Measurements from ENCODE around the gene MT1A. TPM values are rescaled to one million over a fixed set of nuclear protein-coding genes. Genes with fewer than 3 reads are reported as not detected.

The MT1A gene
- total and polyA plus RNA-seq, 2 donors (not counting 3 experiments of a cell fraction or from before 2014, with no cell fraction given): 6.5 to 8.4 TPM

DNA sequence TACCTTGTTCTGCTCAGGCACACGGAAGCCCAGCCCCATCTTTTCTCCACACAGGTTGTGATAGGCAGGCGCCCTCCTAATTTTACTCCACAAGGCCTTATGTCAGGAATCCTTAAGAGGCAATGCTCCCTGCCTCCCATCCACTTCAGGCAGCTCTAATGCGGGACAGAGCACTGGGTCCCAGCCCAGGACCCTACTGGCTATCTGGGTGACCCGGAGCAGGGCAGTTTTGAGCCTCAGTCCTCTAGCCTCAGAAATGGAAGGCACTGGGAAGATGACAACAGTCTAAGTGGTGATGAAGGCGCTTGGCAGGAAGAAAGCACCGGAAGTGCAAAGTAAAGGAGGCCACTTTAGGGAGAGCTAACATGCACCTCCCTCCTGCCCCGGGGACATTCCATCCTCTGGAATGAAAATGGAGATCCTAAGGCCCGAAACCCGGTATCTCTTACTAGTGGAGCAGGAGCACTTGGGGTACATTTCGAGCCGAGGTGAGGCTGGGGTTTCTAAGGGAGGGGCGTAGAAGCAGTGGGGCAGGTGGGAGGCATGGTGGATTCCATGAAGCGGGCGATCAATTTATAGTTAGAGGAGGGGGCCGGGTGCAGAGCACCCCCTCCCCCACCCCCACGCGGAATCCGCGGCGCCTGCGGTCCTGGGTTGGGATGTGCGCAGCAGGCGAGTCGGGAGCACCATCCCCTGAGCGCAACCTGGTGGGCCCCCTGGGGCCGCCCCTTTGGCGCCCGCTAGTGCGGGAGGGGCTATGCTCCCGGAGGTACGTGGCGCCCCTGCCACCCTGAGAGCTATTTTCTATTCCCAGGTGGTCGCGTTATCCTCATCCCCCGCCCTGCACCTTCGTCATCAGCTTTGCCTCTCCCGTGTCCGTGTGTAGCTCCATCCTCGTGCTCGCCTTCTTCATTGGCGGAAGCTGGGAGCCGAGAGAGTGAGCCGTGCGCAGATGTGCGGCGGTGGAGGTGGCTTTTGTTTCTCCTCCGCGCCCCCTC, 24.2 kb downstream of the MT1A start:
- no peak overlapping the region for H3K4me3 ChIP-seq (replicated peaks in 1 of 3; ENCODE audit: insufficient read depth in 1 of 3, low read depth in 1 of 3, low read length in 3 of 3)
- intact Hi-C loops (cut with micrococcal nuclease): no loop called here
- BruUV-seq (replicated peaks): no TSS peak
- no peak for DNase-seq (ENCODE audit: low read depth, low spot score)
- H2AFZ ChIP-seq (ENCODE audit: low read depth, low read length): no peak overlapping the region
- dilution Hi-C loops (cut with MboI; ENCODE audit: extremely low pct_ligation_motif_present, low sequenced_read_pairs): no loop called here
- peaks cover 13% of the 10 kb centered on the region for H3K4me1 ChIP-seq (ENCODE audit: control insufficient read depth, extremely low read depth, insufficient read depth, low read length)
- H3K36me3 ChIP-seq (ENCODE audit: control insufficient read depth in 2 of 2, extremely low read depth in 1 of 2, insufficient read depth in 2 of 2, low read length in 2 of 2): no peaks in the 10 kb centered on the region
- no peaks in the 10 kb centered on the region for H3K79me2 ChIP-seq (ENCODE audit: control insufficient read depth, insufficient read depth, low read length)
- peak; percentile 66 for TF ChIP-seq EZH2 (IDR thresholded peaks at IDR 0.05; ENCODE audit: borderline replicate concordance, low read depth, low read length, severe bottlenecking)
- TF ChIP-seq POLR2AphosphoS5 (IDR thresholded peaks at IDR 0.05; ENCODE audit: insufficient read depth, low read depth, low read length): no peak
- no peak for TF ChIP-seq CTCF (IDR thresholded peaks at IDR 0.05; ENCODE audit: extremely low read depth in 1 of 2, insufficient read depth in 1 of 2, low read depth in 1 of 2, low read length in 2 of 2)
- ChIA-PET CTCF (interaction anchor here (1.5 to 2.9 kb wide), 3 partner anchors 19 to 59 kb away, joined by 4 to 7 read pairs (median 6); no protein-coding TSS in a partner anchor), POLR2A (no interaction called here)
- H3K9me3 ChIP-seq (replicated peaks; ENCODE audit: control insufficient read depth, insufficient read depth, low read length): no peaks in the 10 kb centered on the region
- peaks cover 73 to 83% of the 10 kb centered on the region in 2 experiments for H3K27me3 ChIP-seq (ENCODE audit: control insufficient read depth in 2 of 2, insufficient read depth in 2 of 2, low read length in 2 of 2)
- H4K20me1 ChIP-seq (replicated peaks; ENCODE audit: control insufficient read depth, extremely low read depth, insufficient read depth, low read length): no peaks in the 10 kb centered on the region
- H3K4me2 ChIP-seq (ENCODE audit: insufficient read depth, low read length): no peak overlapping the region
- no peak overlapping the region for H3K27ac ChIP-seq (ENCODE audit: insufficient read depth, low read depth, low read length)
- no peaks in the 10 kb centered on the region for H3K9me1 ChIP-seq (replicated peaks; ENCODE audit: control insufficient read depth, extremely low read depth, insufficient read depth, low read length)
- FAIRE-seq: no peak
- no peak overlapping the region for H3K9ac ChIP-seq (replicated peaks; ENCODE audit: extremely low read depth, insufficient read depth, low read length)
